Activated CD8-positive, alpha-beta memory T cell treated with anti-CD3 and anti-CD28 coated beads for 36 hours (primary cell): Measurements from ENCODE around the gene PGRMC1. TPM values are rescaled to one million over a fixed set of nuclear protein-coding genes. Genes with fewer than 3 reads are reported as not detected.
"Not testable (repeated sequence)": the region's sequence is repeated elsewhere in the genome, so short reads cannot be mapped to it uniquely, and the experiment has no call there.

Source experiments
- CTCF ChIA-PET: fragments of 350-600 bp; sonication (Branson Sonifier 250); formaldehyde crosslinking; loops from one replicate; lab custom pipeline; 2021; ENCODE audit warnings: antibody characterized with exemption; lab: Charles Lee
- POLR2A ChIA-PET: fragments of 350-600 bp; sonication (Branson Sonifier 250); formaldehyde crosslinking; loops from one replicate; lab custom pipeline; 2021; ENCODE audit warnings: antibody characterized with exemption; lab: Charles Lee
- total RNA-seq, 2 experiments: library from RNA; stranded (reverse); gene quantifications; one replicate each; pipeline ENCODE4 v1.2.3, GENCODE V29; 2021

Gene PGRMC1
- total RNA-seq, 2 experiments from 2014 or later, result 50.7 to 51.7 TPM

GRCh38 chrX:119230850-119231249 is 5.2 kb upstream of the PGRMC1 start:
- CTCF ChIA-PET, result interaction anchor here (0.9 to 1.0 kb wide), 2 partner anchors 33 to 140 kb away, joined by 3 read pairs; no protein-coding TSS in a partner anchor
- POLR2A ChIA-PET, result no interaction called here

- ChIA-PET CTCF (no interaction called here), POLR2A (no interaction called here)
These were observed 4.1 kb upstream of the PGRMC1 start for GRCh38 chrX:119231936-119232445.

GRCh38 chrX:119235051-119235511 is 1.0 kb upstream of the PGRMC1 start:
- CTCF ChIA-PET, result no interaction called here

GRCh38 chrX:119236623-119237561 is 807 bp downstream of the PGRMC1 start:
- POLR2A ChIA-PET, result interaction anchor here (0.5 to 0.6 kb wide), 2 partner anchors 235 to 1632 kb away, joined by 3 read pairs; no protein-coding TSS in a partner anchor

More at GRCh38 chrX:119235051-119235511, 1.0 kb upstream of the PGRMC1 start:
- POLR2A ChIA-PET, result no interaction called here

GRCh38 chrX:119237562-119237942 is 1.5 kb downstream of the PGRMC1 start:
- ChIA-PET POLR2A (interaction anchor here (0.5 to 0.6 kb wide), 2 partner anchors 791 to 1631 kb away, joined by 3 to 4 read pairs; no protein-coding TSS in a partner anchor), CTCF (no interaction called here)

More at GRCh38 chrX:119236623-119237561, 807 bp downstream of the PGRMC1 start:
- CTCF ChIA-PET, result no interaction called here

GRCh38 chrX:119238557-119238956 is 2.5 kb downstream of the PGRMC1 start:
- ChIA-PET POLR2A (no interaction called here), CTCF (no interaction called here)

- POLR2A ChIA-PET, result no interaction called here
- CTCF ChIA-PET, result no interaction called here
These were observed 4.3 kb downstream of the PGRMC1 start for GRCh38 chrX:119240356-119240755.

GRCh38 chrX:119247702-119248101 is 11.6 kb downstream of the PGRMC1 start:
- CTCF ChIA-PET, result interaction anchor here (0.6 kb wide), 1 partner anchor 181 kb away, joined by 4 read pairs; no protein-coding TSS in a partner anchor
- POLR2A ChIA-PET, result no interaction called here

- POLR2A ChIA-PET, result no interaction called here
These were observed 13.8 kb downstream of the PGRMC1 start for GRCh38 chrX:119249891-119250290.

GRCh38 chrX:119251386-119251785 is 15.3 kb downstream of the PGRMC1 start:
- CTCF ChIA-PET, result no interaction called here

More at GRCh38 chrX:119249891-119250290, 13.8 kb downstream of the PGRMC1 start:
- CTCF ChIA-PET, result no interaction called here

GRCh38 chrX:119252716-119253115 is 16.6 kb downstream of the PGRMC1 start:
- POLR2A ChIA-PET, result no interaction called here
- CTCF ChIA-PET, result no interaction called here

More at GRCh38 chrX:119251386-119251785, 15.3 kb downstream of the PGRMC1 start:
- POLR2A ChIA-PET, result no interaction called here

- ChIA-PET CTCF (interaction anchor here (0.9 kb wide), 1 partner anchor 115 kb away, joined by 3 read pairs; no protein-coding TSS in a partner anchor), POLR2A (no interaction called here)
These were observed 30.4 kb downstream of the PGRMC1 start for GRCh38 chrX:119266364-119266995.

GRCh38 chrX:119267115-119267514 is 31.0 kb downstream of the PGRMC1 start:
- CTCF ChIA-PET, POLR2A ChIA-PET: not testable (repeated sequence)

GRCh38 chrX:119272882-119273419 is 36.9 kb downstream of the PGRMC1 start:
- POLR2A ChIA-PET, result no interaction called here
- CTCF ChIA-PET, result interaction anchor here (0.6 kb wide), 1 partner anchor 143 kb away, joined by 3 read pairs; no protein-coding TSS in a partner anchor

GRCh38 chrX:119273420-119274192 is 37.5 kb downstream of the PGRMC1 start:
- POLR2A ChIA-PET, result no interaction called here
- CTCF ChIA-PET, result interaction anchor here (0.6 kb wide), 1 partner anchor 142 kb away, joined by 3 read pairs; no protein-coding TSS in a partner anchor

- POLR2A ChIA-PET, result not testable (repeated sequence)
- CTCF ChIA-PET, result interaction anchor here (0.7 kb wide), 1 partner anchor 19 kb away, joined by 3 read pairs; no protein-coding TSS in a partner anchor
These were observed 46.3 kb downstream of the PGRMC1 start for GRCh38 chrX:119282347-119282746.

GRCh38 chrX:119288890-119289393 is 52.9 kb downstream of the PGRMC1 start:
- POLR2A ChIA-PET, result no interaction called here

GRCh38 chrX:119290476-119290875 is 54.4 kb downstream of the PGRMC1 start:
- POLR2A ChIA-PET, result no interaction called here
- CTCF ChIA-PET, result no interaction called here

More at GRCh38 chrX:119288890-119289393, 52.9 kb downstream of the PGRMC1 start:
- CTCF ChIA-PET, result no interaction called here
